NCI-H1092 treated with DMSO at 0.1 percent for 48 hours (cell line): ENCODE measurements around the gene PCDHA12.
"Not testable (repeated sequence)": the region's sequence is repeated elsewhere in the genome, so short reads cannot be mapped to it uniquely, and the experiment has no call there.

ENCODE experiments used
- DNase-seq: peaks from one replicate; lab custom pipeline; 2025; lab: John Stamatoyannopoulos, UW

Gene PCDHA12

DNA sequence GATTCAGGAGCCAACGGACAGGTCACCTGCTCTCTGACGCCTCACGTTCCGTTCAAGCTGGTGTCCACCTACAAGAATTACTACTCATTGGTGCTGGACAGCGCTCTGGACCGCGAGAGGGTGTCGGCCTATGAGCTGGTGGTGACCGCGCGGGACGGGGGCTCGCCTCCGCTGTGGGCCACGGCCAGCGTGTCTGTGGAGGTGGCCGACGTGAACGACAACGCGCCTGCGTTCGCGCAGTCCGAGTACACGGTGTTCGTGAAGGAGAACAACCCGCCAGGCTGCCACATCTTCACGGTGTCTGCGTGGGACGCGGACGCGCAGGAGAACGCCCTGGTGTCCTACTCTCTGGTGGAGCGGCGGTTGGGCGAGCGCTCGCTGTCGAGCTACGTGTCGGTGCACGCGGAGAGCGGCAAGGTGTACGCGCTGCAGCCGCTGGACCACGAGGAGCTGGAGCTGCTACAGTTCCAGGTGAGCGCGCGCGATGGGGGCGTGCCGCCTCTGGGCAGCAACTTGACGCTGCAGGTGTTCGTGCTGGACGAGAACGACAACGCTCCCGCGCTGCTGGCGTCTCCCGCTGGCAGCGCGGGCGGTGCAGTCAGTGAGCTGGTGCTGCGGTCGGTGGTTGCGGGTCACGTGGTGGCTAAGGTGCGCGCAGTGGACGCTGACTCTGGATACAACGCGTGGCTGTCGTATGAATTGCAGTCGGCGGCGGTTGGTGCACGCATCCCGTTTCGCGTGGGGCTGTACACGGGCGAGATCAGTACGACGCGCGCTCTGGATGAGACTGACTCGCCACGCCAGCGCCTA lies 17.7 kb upstream of the PCDHA12 start:
- DNase-seq, result no peak

GRCh38 chr5:140857987-140858240 lies 17.2 kb upstream of the PCDHA12 start:
- DNase-seq, result no peak

GRCh38 chr5:140862441-140863295 lies 12.4 kb upstream of the PCDHA12 start:
- no peak for DNase-seq

DNA sequence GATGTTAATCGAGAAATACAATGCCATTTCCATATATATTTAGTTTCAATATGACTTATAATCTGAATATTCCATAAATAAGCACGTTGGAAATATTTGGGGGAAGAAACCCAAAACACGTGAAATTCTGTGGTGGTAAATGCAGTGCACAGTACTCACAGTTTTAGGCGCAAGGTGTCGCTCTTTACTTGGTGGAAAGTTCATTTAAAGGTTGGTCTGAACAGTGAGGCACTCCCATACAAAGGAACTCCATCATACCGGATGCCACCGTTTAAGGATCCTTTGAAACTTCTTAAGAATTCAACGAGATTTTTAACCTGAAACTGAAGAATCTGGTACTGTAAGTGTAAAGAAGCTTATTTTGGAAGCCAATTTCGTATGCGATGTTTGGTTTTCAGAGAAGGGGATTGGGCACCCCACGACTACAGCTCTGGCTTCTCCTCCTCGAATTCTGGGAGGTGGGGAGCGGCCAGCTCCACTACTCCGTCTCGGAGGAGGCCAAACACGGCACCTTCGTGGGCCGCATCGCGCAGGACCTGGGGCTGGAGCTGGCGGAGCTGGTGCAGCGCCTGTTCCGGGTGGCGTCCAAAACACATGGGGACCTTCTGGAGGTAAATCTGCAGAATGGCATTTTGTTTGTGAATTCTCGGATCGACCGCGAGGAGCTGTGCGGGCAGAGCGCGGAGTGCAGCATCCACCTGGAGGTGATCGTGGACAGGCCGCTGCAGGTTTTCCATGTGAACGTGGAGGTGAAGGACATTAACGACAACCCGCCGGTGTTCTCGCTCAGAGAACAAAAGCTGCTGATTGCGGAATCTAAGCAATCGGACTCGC lies 6.2 kb upstream of the PCDHA12 start, which contains the start of gene PCDHA11:
Gene PCDHA11, plus strand, starts transcription at position 237 of the 834 bp plus-strand sequence. Its CDS starts 147 bp downstream, at position 384.
- peak; percentile 77 for DNase-seq

DNA sequence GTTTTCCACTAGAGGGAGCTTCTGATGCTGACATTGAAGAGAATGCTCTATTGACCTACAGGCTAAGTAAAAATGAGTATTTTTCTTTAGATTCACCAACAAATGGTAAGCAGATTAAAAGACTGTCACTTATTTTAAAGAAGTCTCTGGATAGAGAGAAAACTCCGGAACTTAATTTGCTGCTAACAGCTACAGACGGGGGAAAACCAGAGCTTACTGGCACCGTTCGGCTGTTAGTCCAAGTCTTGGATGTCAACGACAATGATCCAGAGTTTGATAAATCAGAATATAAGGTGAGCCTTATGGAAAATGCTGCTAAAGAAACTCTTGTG lies 5.6 kb upstream of the PCDHA12 start:
- DNase-seq, result peak; percentile 47

DNA sequence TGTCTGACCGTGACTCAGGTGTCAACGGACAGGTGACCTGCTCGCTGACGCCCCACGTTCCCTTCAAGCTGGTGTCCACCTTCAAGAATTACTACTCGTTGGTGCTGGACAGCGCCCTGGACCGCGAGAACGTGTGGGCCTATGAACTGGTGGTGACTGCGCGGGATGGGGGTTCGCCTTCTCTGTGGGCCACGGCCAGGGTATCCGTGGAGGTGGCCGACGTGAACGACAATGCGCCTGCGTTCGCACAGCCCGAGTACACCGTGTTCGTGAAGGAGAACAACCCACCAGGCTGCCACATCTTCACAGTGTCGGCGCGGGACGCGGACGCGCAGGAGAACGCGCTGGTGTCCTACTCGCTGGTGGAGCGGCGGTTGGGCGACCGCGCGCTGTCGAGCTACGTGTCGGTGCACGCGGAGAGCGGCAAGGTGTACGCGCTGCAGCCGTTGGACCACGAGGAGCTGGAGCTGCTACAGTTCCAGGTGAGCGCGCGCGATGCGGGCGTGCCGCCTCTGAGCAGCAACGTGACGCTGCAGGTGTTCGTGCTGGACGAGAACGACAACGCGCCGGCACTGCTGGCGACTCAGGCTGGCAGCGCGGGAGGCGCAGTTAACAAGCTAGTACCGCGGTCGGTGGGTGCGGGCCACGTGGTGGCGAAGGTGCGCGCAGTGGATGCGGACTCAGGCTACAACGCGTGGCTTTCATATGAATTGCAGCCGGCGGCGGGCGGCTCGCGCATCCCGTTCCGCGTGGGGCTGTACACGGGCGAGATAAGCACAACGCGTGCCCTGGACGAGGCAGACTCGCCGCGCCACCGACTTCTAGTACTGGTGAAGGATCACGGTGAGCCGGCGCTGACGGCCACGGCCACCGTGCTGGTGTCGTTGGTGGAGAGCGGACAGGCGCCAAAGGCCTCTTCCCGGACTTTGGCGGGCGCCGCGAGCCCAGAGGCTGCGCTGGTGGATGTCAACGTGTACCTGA lies 4.6 kb upstream of the PCDHA12 start:
- DNase-seq, result no peak

DNA sequence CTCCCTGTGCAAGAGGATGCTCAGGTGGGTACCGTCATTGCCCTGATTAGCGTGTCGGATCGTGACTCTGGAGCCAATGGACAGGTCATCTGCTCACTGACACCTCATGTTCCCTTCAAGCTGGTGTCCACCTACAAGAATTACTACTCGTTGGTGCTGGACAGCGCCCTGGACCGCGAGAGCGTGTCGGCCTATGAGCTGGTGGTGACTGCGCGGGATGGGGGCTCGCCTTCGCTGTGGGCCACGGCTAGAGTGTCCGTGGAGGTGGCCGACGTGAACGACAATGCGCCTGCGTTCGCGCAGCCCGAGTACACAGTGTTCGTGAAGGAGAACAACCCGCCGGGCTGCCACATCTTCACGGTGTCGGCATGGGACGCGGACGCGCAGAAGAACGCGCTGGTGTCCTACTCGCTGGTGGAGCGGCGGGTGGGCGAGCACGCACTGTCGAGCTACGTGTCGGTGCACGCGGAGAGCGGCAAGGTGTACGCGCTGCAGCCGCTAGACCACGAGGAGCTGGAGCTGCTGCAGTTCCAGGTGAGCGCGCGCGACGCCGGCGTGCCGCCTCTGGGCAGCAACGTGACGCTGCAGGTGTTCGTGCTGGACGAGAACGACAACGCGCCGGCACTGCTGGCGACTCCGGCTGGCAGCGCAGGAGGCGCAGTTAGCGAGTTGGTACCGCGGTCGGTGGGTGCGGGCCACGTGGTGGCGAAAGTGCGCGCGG lies 1.6 kb downstream of the PCDHA12 start:
- DNase-seq, result not testable (repeated sequence)

GRCh38 chr5:140877262-140877581 lies 2.1 kb downstream of the PCDHA12 start:
- DNase-seq, result no peak

GRCh38 chr5:140881889-140882590 lies 6.9 kb downstream of the PCDHA12 start, which contains the start of gene PCDHA13:
TSS of gene PCDHA13 (plus strand) at chr5:140882124. CDS start at chr5:140882269, 145 bp downstream.
- DNase-seq, result no peak

GRCh38 chr5:140882591-140882899 lies 7.4 kb downstream of the PCDHA12 start:
- no peak for DNase-seq

GRCh38 chr5:140883373-140883772 lies 8.3 kb downstream of the PCDHA12 start:
- no peak for DNase-seq

GRCh38 chr5:140883927-140884697 lies 9.0 kb downstream of the PCDHA12 start:
- no peak for DNase-seq

- DNase-seq, result no peak
These were observed 41.2 kb downstream of the PCDHA12 start for GRCh38 chr5:140916325-140916724.

- DNase-seq, result no peak
These were observed 48.5 kb downstream of the PCDHA12 start for GRCh38 chr5:140923601-140924000.

- DNase-seq, result no peak
These were observed 50.8 kb downstream of the PCDHA12 start, which contains the start of gene PCDHAC1 for GRCh38 chr5:140925806-140926442. TSS of gene PCDHAC1 (plus strand) at chr5:140926299. CDS start at chr5:140926893, 594 bp downstream.

- DNase-seq, result peak; percentile 72
These were observed 51.5 kb downstream of the PCDHA12 start for GRCh38 chr5:140926443-140927227.

GRCh38 chr5:140927228-140927573 lies 52.1 kb downstream of the PCDHA12 start:
- DNase-seq, result no peak
